HG02884 (cell line): ENCODE results near the gene CPN2.

Experiments used
- ATAC-seq: cut with Tn5 transposase; IDR thresholded peaks from one replicate; pipeline ENCODE4 v1.9.1; 2021; ENCODE audit warnings: mild to moderate bottlenecking, moderate library complexity; ENCODE audit not compliant: unreplicated experiment

Gene CPN2, protein sequence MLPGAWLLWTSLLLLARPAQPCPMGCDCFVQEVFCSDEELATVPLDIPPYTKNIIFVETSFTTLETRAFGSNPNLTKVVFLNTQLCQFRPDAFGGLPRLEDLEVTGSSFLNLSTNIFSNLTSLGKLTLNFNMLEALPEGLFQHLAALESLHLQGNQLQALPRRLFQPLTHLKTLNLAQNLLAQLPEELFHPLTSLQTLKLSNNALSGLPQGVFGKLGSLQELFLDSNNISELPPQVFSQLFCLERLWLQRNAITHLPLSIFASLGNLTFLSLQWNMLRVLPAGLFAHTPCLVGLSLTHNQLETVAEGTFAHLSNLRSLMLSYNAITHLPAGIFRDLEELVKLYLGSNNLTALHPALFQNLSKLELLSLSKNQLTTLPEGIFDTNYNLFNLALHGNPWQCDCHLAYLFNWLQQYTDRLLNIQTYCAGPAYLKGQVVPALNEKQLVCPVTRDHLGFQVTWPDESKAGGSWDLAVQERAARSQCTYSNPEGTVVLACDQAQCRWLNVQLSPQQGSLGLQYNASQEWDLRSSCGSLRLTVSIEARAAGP

DNA sequence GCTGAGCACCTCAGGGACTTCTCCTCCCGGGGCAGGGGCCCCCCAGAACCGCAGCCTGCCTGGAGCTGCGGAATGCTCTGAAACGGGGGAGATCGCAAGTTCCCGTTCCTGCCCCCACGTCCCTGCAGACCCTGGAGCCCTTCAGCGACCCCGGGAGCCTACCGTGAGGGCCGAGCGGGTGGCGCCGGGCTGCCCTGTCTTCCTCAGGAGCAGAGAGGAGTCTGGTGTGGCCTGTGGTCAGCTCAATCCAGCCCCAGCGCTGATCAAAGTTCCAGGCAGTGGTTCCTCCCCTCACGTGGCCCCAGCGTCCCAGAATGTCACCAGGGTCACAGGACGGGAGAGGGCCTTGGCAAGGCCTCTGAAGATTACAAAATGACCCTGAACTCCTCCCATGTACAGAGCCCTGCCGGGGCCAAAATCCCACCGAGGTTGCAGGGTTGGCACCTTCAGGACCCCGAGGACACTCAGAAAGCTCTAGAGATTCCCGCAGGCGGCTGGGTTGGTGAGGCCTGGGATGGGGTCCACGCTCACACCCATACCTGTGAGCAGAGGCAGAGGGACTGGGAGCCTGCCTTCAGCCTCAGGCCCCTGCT, at the start of gene CPN2:
TSS of gene CPN2 (minus strand) at position 249 of the 593 bp plus-strand sequence. CDS start 8,626 bp downstream, outside the sequence.
- no peak for ATAC-seq

DNA sequence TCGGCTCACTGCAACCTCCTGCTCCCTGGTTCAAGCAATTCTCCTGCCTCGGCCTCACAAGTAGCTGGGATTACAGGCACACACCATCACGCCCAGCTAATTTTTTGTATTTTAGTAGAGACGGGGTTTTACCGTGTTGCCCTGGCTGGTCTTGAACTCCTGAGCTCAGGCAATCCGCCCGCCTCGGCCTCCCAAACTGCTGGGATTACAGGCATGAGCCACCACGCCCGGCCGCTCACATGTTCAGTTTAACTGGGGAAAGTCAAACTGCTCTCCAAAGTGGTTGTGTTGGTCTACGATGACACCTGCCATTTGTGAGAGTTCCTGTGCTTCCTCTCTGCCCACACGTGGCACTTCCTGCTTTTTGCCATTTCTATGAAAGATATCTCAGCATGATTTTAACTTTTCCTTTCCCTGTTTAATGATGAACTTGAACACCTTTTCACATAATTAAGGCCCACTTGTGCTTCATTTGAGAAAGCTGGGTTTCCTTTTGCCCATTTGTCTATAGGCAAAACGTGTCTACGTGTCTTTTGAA, 48.8 kb upstream of the CPN2 start:
- ATAC-seq = no peak

DNA sequence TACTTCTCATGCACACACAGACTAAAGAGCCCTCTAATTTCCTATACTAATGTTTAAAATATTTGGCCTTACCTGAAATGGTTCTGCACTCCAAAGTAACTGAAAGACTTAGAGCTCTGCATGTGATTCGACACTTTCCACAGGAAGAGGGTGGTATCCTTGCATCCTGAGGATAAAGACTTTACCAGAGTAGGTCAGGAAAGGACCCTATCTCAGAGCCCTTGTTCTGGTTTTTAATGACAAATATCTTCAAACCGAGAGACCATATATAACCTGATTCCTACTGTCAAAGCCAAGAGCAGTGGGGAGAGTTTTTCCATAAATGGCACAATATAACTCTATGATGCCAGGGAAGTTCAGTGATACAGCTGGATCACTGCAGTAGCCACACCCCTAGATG, 48.0 kb upstream of the CPN2 start, which contains the start of gene GP5:
TSS of gene GP5 (minus strand) at position 101 of the 400 bp plus-strand sequence. CDS start 984 bp downstream, outside the sequence.
- no peak for ATAC-seq

DNA sequence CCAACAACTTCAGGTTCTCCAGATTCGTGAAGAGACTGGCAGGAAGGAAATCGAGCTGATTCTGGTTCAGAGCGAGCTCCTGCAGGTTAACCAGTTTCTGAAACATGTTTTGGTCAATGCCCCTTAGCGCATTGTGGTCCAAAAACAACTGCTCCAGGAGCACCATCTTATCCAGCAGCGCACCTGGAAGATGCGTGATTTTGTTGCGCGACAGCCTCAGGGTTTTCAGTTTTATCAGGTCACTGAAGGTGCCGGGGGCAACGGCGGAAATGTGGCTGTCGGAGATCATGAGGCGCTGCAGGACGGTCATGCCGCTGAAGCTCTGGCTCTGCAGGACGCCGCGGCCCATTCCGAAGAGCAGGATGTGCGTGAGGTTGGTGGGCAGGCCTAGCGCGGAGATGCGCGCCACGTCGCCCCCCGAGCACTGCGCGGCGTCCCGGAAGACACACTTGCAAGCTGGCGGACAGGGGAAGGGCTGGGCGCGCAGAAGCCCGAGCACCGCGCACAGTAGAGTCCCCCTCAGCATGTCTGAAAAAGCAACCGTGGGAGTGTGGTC, 46.7 kb upstream of the CPN2 start:
- no peak for ATAC-seq

DNA sequence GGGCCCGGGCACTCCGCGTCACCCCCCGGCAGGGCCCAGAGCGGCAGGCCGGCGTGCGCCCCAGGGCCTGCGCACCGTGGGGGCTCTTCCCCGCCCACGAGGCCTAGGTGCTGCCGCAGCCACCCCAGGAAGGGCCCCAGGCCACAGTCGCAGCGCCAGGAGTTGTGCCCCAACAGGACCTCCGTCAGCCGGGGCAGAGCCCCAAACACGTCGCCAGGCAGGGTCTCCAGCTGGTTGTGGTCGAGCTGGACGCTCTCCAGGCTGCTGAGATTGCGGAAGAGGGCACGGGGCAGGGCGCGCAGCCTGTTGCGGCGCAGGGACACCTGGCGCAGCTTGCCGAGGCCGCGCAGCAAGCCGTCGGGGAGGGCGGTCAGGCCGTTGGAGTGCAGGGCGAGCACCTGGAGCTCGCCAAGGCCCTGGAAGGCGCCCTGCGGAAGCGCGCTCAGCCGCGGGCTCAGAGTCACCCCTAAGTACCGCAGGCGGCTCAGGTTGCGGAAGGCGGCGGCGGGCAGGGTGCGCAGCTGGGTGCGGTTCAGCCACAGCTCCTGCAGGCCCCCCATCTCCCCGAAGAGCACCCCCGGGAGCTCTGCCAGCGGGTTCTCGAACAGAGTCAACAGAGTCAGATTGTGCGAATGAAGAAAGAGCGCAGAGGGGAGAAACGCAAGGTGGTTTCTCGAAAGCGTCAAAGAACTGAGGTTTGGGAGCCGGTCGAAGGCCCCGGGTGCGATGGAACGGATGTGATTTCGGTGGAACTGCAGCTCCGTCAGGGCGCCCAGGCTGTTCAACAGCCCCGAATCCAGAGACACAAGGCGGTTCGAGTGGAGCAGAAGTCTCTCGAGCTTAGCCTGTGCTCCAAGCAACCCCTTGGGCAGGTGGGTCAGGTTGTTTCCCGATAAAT, 46.0 kb upstream of the CPN2 start:
- no peak for ATAC-seq

DNA sequence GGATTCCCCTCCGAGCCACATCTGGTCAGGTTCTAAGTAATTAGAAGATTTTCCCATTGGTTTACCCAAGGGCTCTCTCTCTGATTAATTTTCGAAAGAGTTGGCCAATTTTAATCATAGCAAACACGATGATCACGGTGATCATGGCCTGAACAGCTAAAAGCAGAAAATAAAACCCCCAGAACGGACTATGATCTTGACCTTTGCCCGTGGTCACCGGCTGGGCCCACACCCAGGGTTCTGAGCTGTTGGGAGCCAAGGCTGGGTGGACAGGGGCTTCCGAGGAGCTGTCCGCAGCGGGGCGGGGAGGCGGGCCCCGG, 45.4 kb upstream of the CPN2 start:
- ATAC-seq = no peak

DNA sequence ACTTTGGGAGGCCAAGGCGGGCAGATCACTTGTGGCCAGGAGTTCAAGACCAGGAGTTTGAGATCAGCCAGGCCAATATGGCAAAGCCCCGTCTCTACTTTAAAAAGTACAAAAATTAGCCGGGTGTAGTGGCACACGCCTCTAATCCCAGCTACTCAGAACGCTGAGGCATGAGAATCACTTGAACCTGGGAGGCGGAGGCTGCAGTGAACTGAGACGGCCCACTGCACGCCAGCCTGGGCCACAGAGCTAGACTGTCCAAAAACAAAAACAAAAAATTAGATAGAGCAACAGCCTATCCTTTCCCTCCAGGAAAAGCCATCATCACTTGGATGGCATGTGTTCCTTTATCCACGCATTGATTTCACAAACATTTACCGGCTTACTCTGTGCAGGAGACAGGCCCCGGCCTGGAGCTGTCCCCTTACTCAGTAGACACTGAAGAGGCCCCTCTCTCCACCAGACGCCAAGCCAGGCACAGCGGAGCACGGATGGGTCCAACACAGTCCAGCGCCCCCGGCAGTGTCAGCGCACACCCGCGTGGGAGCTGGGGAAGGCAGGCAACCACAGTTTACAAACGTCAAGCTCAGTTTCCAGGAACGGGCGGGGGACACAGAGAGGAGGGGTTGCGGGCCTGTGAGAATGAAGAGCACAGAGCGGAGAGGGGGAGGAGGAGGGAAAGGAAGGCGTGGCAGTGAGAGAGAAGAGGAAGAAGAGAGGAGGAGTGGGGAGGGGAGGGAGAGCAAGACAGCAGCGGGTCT, 44.8 kb upstream of the CPN2 start:
- no peak for ATAC-seq

DNA sequence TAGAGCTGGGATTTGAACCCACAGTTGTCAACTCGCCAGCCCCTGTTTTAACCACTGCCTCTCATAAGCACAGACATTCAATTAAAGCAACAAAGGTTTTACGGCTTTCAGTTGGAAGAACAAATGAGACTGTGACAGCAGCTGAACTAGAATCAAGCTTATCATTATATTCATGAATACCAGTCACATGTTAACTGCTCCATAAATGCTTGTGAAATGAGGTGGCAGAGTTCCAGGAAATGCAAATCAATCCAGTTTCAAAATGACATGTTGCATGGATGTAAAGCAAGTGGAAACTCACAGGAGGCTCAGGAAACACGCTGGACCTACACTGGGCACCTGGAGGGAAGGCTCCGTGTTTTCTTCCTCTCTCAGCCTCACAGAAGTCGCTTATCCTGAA, 44.1 kb upstream of the CPN2 start:
- ATAC-seq = no peak

DNA sequence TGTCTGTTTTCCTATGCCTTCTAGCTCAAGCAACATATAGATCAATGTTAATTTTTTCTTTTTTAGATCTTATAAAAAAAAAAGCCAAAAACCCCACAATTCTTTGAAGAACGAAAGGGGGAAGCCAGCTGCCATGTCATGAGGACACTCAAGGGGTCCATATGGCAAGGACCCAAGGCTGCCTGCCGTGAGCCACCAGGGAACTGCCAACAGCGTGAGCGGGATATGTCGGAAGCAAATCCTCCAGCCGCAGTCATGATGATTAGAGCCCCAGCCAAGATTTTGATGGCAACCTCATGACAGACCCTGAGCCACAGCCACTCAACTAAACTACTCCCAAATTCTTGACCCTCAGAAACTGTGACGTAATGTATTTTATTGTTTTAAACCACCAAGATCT, 41.4 kb upstream of the CPN2 start:
- ATAC-seq = no peak

DNA sequence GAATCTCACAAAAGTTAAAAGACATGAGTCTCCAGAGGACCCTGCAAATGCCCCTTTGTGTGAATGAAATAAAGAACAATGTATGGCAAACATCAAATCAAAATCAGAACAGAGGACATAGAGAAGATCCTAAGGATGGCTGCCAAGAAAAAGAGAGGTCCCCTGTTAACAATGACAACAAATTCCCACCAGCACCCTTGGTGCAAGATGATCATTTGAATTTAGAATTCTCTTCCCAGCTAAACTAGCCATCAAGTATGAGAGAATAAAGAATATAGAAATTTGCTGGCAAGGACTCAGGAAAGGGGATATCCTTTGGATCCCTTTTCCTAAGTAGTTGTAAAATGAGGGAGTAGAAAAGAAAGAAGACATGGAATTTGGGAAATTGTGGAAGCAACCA, 39.7 kb upstream of the CPN2 start:
- no peak for ATAC-seq

DNA sequence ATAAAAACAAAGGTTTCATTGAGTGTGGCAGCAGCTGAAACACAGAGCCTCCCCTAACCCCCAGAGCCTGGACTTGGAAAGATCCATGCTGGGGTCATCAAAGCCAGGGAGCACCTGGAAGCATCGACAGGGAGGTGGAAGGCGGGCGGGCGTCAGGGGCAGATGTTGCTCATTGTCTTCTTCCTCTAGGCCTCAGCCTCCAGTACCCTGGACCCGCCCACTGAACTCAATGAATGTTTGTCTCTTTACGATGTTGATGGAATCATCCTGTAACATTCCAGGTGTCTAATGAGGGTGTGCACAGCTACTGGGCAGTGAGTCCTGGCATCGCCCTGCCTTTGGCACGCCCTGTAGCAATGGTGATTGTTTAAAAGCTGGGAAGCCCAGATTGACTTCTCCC, 38.1 kb upstream of the CPN2 start:
- ATAC-seq = no peak

DNA sequence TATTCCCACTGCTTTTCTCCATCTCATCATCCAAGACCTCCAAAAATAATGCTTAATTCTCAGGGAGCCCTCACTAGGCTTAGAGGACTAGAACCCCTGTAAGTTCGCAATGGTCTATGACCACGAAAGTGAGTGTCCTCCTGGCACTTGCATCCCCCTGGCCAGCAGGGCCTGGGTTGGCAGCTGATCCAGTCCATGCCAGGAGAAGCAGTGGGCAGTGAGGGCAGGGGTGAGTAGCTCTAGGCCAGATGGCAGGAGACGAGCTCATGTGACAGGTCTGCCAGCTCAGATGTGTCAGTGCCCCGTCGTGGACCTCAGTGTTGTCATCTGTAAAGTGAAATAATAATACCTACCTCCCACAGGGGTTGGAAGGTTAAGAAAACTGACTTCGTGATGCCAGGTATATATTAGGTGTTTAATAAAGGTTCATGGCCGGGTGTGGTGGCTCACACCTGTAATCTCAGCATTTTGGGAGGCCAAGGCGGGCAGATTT, 36.8 kb upstream of the CPN2 start:
- no peak for ATAC-seq

DNA sequence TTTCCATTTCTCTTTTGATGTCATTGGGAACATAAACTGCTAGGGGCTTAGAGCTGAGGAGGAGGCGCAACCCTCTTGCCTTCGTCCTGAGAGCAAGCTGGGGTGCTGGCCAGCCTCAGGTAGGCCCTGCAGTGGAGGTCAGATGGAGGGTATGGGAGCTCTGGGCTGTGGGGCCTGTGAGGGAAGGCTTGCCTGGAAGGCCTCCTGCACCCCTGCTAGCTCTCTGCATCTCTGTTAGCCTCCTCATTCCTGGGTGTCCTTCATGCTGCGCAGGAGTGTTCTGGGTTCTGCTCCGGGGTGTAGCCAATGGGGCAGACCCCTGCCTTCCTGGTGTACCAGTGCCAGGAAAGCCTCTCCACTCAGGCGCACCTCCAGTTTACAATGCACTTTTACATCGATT, 36.1 kb upstream of the CPN2 start:
- ATAC-seq = no peak

DNA sequence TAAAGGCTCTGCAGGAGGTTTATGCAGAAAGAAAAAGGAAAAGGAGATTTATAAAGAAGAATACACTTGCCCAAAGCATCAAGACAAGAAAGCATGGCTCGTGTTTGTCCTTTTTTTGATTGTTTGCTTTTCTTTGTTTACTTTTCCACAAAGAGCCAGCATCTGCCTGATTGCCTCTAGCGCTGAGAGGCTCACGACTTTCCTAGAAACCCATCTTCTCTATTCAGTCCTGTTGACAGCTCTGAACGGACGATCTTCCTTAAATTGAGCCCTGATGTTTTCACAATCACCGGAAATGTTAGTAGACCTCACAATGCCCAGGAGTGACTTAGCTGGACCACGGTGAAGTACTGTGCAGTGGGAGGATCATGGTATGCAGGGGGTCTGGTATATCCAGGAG, 35.5 kb upstream of the CPN2 start:
- ATAC-seq = no peak

DNA sequence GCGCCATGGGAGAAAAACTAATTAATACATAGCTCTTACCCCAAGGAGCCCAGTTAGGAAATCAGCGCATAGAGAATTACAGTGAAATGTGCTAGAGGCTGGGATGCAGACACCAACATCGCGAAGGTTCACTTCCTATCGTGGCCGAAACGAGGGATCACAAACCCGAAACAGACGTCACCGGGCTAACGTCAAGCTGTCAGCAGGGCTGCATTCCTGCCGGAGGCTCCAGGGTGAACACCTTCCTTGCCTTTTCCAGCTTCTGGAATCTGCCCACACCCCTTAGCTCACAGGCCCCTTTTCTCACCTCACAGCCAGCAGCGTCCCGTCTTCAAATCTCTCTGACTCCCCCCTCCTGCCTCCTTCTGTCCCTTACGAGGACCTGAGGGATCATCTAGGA, 34.9 kb upstream of the CPN2 start:
- no peak for ATAC-seq

DNA sequence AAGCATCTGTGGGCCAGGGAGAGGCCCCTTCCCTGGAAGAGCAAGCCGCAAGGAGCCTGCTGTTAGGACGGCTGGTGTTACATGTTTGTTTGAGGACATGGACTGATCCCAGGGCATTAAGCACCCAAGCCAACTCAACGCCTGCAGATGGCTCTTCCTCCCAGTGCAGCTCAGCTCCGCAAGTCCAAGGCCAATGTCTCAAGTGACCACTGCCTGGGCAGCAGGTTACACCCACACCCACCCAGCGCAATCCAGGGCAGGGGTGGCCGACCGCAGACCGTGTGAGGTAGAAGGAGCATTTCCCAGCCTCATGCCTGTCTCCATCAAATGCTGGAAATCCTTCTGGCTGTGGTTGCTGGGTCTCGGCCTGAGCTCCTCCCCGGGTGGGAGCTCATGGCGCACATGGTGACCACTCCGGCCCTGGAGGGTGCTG, 33.5 kb upstream of the CPN2 start:
- no peak for ATAC-seq

DNA sequence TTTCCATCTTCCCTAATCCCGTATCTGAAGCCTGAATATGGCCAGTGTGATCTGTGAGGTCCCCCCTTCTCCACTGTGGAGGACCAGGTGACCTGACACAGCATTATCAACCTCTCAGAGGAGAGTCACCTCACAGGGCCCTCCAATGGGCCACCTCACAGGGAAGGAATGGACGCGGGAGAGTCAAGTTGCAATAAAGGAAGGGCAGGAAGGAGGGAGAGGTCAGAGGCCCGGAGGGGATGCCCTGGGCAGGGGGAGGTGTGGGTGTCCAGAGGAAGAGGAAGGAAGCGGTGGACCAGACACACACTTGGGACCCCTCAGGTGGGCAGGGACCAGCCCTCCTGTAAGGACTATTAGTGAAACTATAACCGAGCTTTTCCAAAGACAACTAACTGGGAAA, 33.0 kb upstream of the CPN2 start:
- no peak for ATAC-seq

DNA sequence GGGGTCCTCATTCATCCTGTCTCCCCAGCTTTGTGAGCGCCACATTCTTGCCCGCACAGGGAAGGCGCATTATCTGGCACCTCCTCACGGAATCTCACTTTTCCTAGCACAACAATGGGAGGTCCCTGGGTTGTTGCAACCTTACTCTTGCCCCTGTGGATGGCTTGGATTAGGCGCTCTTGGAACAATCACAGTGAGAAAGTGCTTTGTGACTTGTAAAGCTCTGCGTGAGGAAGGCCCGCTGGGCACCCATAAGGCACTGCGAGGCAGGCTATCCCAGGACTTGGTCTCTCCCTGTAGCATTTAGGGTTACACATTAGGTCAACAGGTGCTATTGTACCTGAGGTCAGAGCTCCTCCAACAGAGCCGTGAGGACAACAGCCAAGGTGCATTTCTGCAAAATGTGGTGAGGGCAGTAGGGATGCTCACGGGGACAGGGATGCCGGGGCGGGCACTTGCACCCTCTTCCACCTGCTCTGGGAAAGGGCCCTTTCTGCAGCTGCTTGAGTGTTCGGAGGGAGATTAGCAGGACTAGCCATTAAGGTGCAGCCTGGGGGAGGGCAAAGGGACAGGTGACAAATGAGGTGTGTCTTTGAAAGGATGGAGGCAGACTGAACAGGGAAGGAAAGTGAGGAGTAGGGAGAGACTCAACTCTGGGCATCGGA, 32.3 kb upstream of the CPN2 start:
- ATAC-seq = no peak

DNA sequence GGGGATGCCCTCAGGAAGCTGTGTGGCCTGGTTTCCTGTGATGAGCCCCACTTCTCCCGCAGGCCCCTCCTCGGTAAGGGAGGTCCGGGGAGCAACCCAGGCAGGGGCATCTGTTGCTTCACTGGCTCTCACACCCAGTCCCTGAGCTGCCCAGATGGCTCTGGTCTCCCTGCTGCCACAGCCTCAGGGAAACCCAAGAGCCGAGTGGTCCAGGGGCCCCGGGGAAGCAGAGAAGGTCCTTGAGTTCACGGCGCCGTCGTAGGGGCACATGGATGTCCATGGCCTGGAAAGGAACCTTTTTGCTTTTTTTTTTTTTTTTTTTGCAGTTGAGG, 31.7 kb upstream of the CPN2 start:
- no peak for ATAC-seq
